ENCODE results near the gene PLCH2. TPM values are rescaled to one million over a fixed set of nuclear protein-coding genes. Genes with fewer than 3 reads are reported as not detected.
A peak's percentile ranks its signal among the peaks of the same experiment; 100 is the strongest.

Gene PLCH2
- polyA plus RNA-seq, 1 donor from 2014 or later = 5.7 TPM

- no peaks in the 10 kb centered on the region for H3K36me3 ChIP-seq (ENCODE audit: insufficient read depth, low read length)
- H3K27ac ChIP-seq (ENCODE audit: low read length) = no peak overlapping the region
- H3K27me3 ChIP-seq (ENCODE audit: insufficient read depth, low read depth, low read length) = no peaks in the 10 kb centered on the region
- H3K9me2 ChIP-seq (ENCODE audit: insufficient read depth, low read length) = no peaks in the 10 kb centered on the region
- H4K20me1 ChIP-seq (ENCODE audit: insufficient read depth) = no peaks in the 10 kb centered on the region
- H3K79me2 ChIP-seq (replicated peaks; ENCODE audit: insufficient read depth, low read length) = no peaks in the 10 kb centered on the region
- no peak overlapping the region for H3K4me2 ChIP-seq (ENCODE audit: low read length)
- no peak overlapping the region for H3K9ac ChIP-seq (ENCODE audit: low read length)
- no peaks in the 10 kb centered on the region for H3K9me3 ChIP-seq (ENCODE audit: low read length)
- H3K4me3 ChIP-seq (ENCODE audit: low read length) = no peak overlapping the region
- H3F3A ChIP-seq (ENCODE audit: insufficient read depth, low read length, poor library complexity, severe bottlenecking) = no peaks in the 10 kb centered on the region
- H2AFZ ChIP-seq (ENCODE audit: low read depth, low read length) = no peak overlapping the region
- TF ChIP-seq CTCF (IDR thresholded peaks at IDR 0.05; ENCODE audit: poor library complexity, severe bottlenecking) = no peak
- TF ChIP-seq POLR2AphosphoS5 (IDR thresholded peaks at IDR 0.05) = no peak
- no peak for TF ChIP-seq EP300 (conservative IDR thresholded peaks at IDR 0.05; ENCODE audit: poor library complexity, severe bottlenecking)
- no peak for TF ChIP-seq TAF1 (IDR thresholded peaks at IDR 0.05; ENCODE audit: low read depth)
- TF ChIP-seq RAD21 (conservative IDR thresholded peaks at IDR 0.05) = no peak
These were observed 45.0 kb upstream of the PLCH2 start for GRCh38 chr1:2431103-2431502.

- Histone ChIP-seq H3K9me2 (ENCODE audit: insufficient read depth, low read length) (no peaks in the 10 kb centered on the region), H3K4me3 (ENCODE audit: low read length) (no peak overlapping the region), H3K27ac (ENCODE audit: low read length) (no peak overlapping the region), H2AFZ (ENCODE audit: low read depth, low read length) (no peak overlapping the region), H3K79me2 (replicated peaks; ENCODE audit: insufficient read depth, low read length) (no peaks in the 10 kb centered on the region), H3K9me3 (ENCODE audit: low read length) (no peaks in the 10 kb centered on the region), H3K4me2 (ENCODE audit: low read length) (no peak overlapping the region), H3K9ac (ENCODE audit: low read length) (peak overlapping the region; percentile 40), H3K36me3 (ENCODE audit: insufficient read depth, low read length) (no peaks in the 10 kb centered on the region), H4K20me1 (ENCODE audit: insufficient read depth) (no peaks in the 10 kb centered on the region), H3K27me3 (ENCODE audit: insufficient read depth, low read depth, low read length) (no peaks in the 10 kb centered on the region), H3F3A (ENCODE audit: insufficient read depth, low read length, poor library complexity, severe bottlenecking) (no peaks in the 10 kb centered on the region)
- TF ChIP-seq POLR2AphosphoS5 (IDR thresholded peaks at IDR 0.05) (no peak), MXI1 (conservative IDR thresholded peaks at IDR 0.05; ENCODE audit: poor library complexity, severe bottlenecking) (no peak), CTCF (IDR thresholded peaks at IDR 0.05; ENCODE audit: poor library complexity, severe bottlenecking) (no peak), RAD21 (conservative IDR thresholded peaks at IDR 0.05) (no peak), EZH2 (IDR thresholded peaks at IDR 0.05; ENCODE audit: borderline replicate concordance, insufficient read depth, low read length, poor library complexity, severe bottlenecking) (no peak), REST (IDR thresholded peaks at IDR 0.05; ENCODE audit: borderline replicate concordance) (no peak), SMC3 (conservative IDR thresholded peaks at IDR 0.05; ENCODE audit: poor library complexity) (no peak)
These were observed 44.6 kb upstream of the PLCH2 start for GRCh38 chr1:2431518-2431917.
